Measurements from ENCODE around the gene MYH9. TPM values are rescaled to one million over a fixed set of nuclear protein-coding genes. Genes with fewer than 3 reads are reported as not detected.
A peak's percentile ranks its signal among the peaks of the same experiment; 100 is the strongest.
"Not testable (repeated sequence)": the region's sequence is repeated elsewhere in the genome, so short reads cannot be mapped to it uniquely, and the experiment has no call there.

Gene MYH9
- total RNA-seq, 1 donor from 2014 or later: 544 TPM

- DNase-seq (ENCODE audit: low spot score): no peak
These were observed 27.8 kb upstream of the MYH9 start for GRCh38 chr22:36415415-36416168.

GRCh38 chr22:36413022-36413775, 25.4 kb upstream of the MYH9 start:
- DNase-seq (ENCODE audit: low spot score): no peak

GRCh38 chr22:36411589-36412258, 24.0 kb upstream of the MYH9 start:
- no peak for DNase-seq (ENCODE audit: low spot score)

- DNase-seq (ENCODE audit: low spot score): peak; percentile 94
These were observed 22.4 kb upstream of the MYH9 start for GRCh38 chr22:36409911-36410756.

- DNase-seq (ENCODE audit: low spot score): not testable (repeated sequence)
These were observed 21.8 kb upstream of the MYH9 start for GRCh38 chr22:36409554-36409910.

GRCh38 chr22:36409056-36409455, 21.3 kb upstream of the MYH9 start:
- no peak for DNase-seq (ENCODE audit: low spot score)

GRCh38 chr22:36406721-36407120, 19.0 kb upstream of the MYH9 start:
- DNase-seq (ENCODE audit: low spot score): no peak

GRCh38 chr22:36405671-36406538, 18.1 kb upstream of the MYH9 start:
- no peak for DNase-seq (ENCODE audit: low spot score)

GRCh38 chr22:36405221-36405661, 17.5 kb upstream of the MYH9 start:
- DNase-seq (ENCODE audit: low spot score): no peak

GRCh38 chr22:36404446-36404845, 16.7 kb upstream of the MYH9 start:
- no peak for DNase-seq (ENCODE audit: low spot score)

- DNase-seq (ENCODE audit: low spot score): no peak
These were observed 11.7 kb upstream of the MYH9 start for GRCh38 chr22:36399472-36399778.

GRCh38 chr22:36398601-36399471, 11.1 kb upstream of the MYH9 start:
- DNase-seq (ENCODE audit: low spot score): no peak

GRCh38 chr22:36397131-36398093, 9.6 kb upstream of the MYH9 start:
- DNase-seq (ENCODE audit: low spot score): no peak

GRCh38 chr22:36395915-36396314, 8.1 kb upstream of the MYH9 start:
- no peak for DNase-seq (ENCODE audit: low spot score)

- no peak for DNase-seq (ENCODE audit: low spot score)
These were observed 7.5 kb upstream of the MYH9 start for GRCh38 chr22:36395055-36395849.

GRCh38 chr22:36391638-36392037, 3.9 kb upstream of the MYH9 start:
- no peak for DNase-seq (ENCODE audit: low spot score)

GRCh38 chr22:36389122-36389521, 1.4 kb upstream of the MYH9 start:
- not testable (repeated sequence) for DNase-seq (ENCODE audit: low spot score)

GRCh38 chr22:36387709-36387958, 133 bp downstream of the MYH9 start:
- no peak for DNase-seq (ENCODE audit: low spot score)
